ENCODE measurements around the gene TWIST1.

TWIST1 gene

GRCh38 chr7:19080093-19080492 is 37.3 kb downstream of the TWIST1 start:
- Histone ChIP-seq H3K4me3 (replicated peaks; ENCODE audit: insufficient read depth, low read length) (no peak overlapping the region), H3K27ac (replicated peaks) (no peak overlapping the region), H3K27me3 (ENCODE audit: insufficient read depth, poor library complexity, severe bottlenecking) (no peaks in the 10 kb centered on the region)
- no peak for DNase-seq (ENCODE audit: low read depth in 1 of 2, low spot score in 1 of 2)
- TF ChIP-seq CTCF (IDR thresholded peaks at IDR 0.05; ENCODE audit: insufficient read depth, low read length) (no peak), SPI1 (IDR thresholded peaks at IDR 0.05; ENCODE audit: borderline replicate concordance, low read depth) (no peak), REST (IDR thresholded peaks at IDR 0.05; ENCODE audit: insufficient replicate concordance, low read depth) (no peak), POLR2AphosphoS5 (IDR thresholded peaks at IDR 0.05; ENCODE audit: low read depth) (no peak), GABPA (IDR thresholded peaks at IDR 0.05; ENCODE audit: low read depth) (no peak)

GRCh38 chr7:19079066-19079465 is 38.4 kb downstream of the TWIST1 start:
- no peak for TF ChIP-seq CTCF (IDR thresholded peaks at IDR 0.05; ENCODE audit: insufficient read depth, low read length)
- TF ChIP-seq REST (IDR thresholded peaks at IDR 0.05; ENCODE audit: insufficient replicate concordance, low read depth): no peak
- TF ChIP-seq POLR2AphosphoS5 (IDR thresholded peaks at IDR 0.05; ENCODE audit: low read depth): no peak
- TF ChIP-seq SPI1 (IDR thresholded peaks at IDR 0.05; ENCODE audit: borderline replicate concordance, low read depth): no peak
- TF ChIP-seq GABPA (IDR thresholded peaks at IDR 0.05; ENCODE audit: low read depth): no peak
- Histone ChIP-seq H3K27ac (replicated peaks) (no peak overlapping the region), H3K4me3 (replicated peaks; ENCODE audit: insufficient read depth, low read length) (no peak overlapping the region), H3K27me3 (ENCODE audit: insufficient read depth, poor library complexity, severe bottlenecking) (no peaks in the 10 kb centered on the region)
- no peak for DNase-seq (ENCODE audit: low read depth in 1 of 2, low spot score in 1 of 2)

- no peak for TF ChIP-seq REST (IDR thresholded peaks at IDR 0.05; ENCODE audit: insufficient replicate concordance, low read depth)
- TF ChIP-seq POLR2AphosphoS5 (IDR thresholded peaks at IDR 0.05; ENCODE audit: low read depth): no peak
- no peak for TF ChIP-seq GABPA (IDR thresholded peaks at IDR 0.05; ENCODE audit: low read depth)
- TF ChIP-seq CTCF (IDR thresholded peaks at IDR 0.05; ENCODE audit: insufficient read depth, low read length): no peak
- TF ChIP-seq SPI1 (IDR thresholded peaks at IDR 0.05; ENCODE audit: borderline replicate concordance, low read depth): no peak
- no peak for DNase-seq (ENCODE audit: low read depth in 1 of 2, low spot score in 1 of 2)
- H3K27ac ChIP-seq (replicated peaks): no peak overlapping the region
- H3K4me3 ChIP-seq (replicated peaks; ENCODE audit: insufficient read depth, low read length): no peak overlapping the region
- H3K27me3 ChIP-seq (ENCODE audit: insufficient read depth, poor library complexity, severe bottlenecking): no peaks in the 10 kb centered on the region
Measured at GRCh38 chr7:19069842-19070241, 47.6 kb downstream of the TWIST1 start.
